GM11168 (cell line): ENCODE results near the gene PGA3.
"Not testable (repeated sequence)": the region's sequence is repeated elsewhere in the genome, so short reads cannot be mapped to it uniquely, and the experiment has no call there.

Experiments used
- in situ Hi-C: fragments of 300-500 bp; cut with MboI; formaldehyde crosslinking; loops from one replicate; pipeline ENCODE4 v1.12.0; 2022; ENCODE audit warnings: low sequenced_read_pairs; ENCODE audit not compliant: unreplicated experiment

PGA3 gene

GRCh38 chr11:61245284-61245964 lies 42.1 kb downstream of the PGA3 start:
- in situ Hi-C loops: not testable (repeated sequence)

- in situ Hi-C loops: not testable (repeated sequence)
Measured at GRCh38 chr11:61248071-61248470, 44.8 kb downstream of the PGA3 start.

GRCh38 chr11:61249201-61249600 lies 45.9 kb downstream of the PGA3 start:
- in situ Hi-C loops: not testable (repeated sequence)

- in situ Hi-C loops: not testable (repeated sequence)
Measured at GRCh38 chr11:61250796-61251765, 47.8 kb downstream of the PGA3 start.

GRCh38 chr11:61252332-61252731 lies 49.0 kb downstream of the PGA3 start:
- in situ Hi-C loops: not testable (repeated sequence)

- in situ Hi-C loops: no loop called here
Measured at GRCh38 chr11:61254403-61255025, 51.2 kb downstream of the PGA3 start.

- in situ Hi-C loops: no loop called here
Measured at GRCh38 chr11:61256710-61257482, 53.6 kb downstream of the PGA3 start.

GRCh38 chr11:61258546-61258945 lies 55.2 kb downstream of the PGA3 start:
- in situ Hi-C loops: no loop called here

- in situ Hi-C loops: no loop called here
Measured at GRCh38 chr11:61259363-61259762, 56.0 kb downstream of the PGA3 start.
